ENCODE data around the gene DNAAF6. TPM values are rescaled to one million over a fixed set of nuclear protein-coding genes. Genes with fewer than 3 reads are reported as not detected.
"Not testable (repeated sequence)": the region's sequence is repeated elsewhere in the genome, so short reads cannot be mapped to it uniquely, and the experiment has no call there.

The DNAAF6 gene
- not detected for total RNA-seq

DNA sequence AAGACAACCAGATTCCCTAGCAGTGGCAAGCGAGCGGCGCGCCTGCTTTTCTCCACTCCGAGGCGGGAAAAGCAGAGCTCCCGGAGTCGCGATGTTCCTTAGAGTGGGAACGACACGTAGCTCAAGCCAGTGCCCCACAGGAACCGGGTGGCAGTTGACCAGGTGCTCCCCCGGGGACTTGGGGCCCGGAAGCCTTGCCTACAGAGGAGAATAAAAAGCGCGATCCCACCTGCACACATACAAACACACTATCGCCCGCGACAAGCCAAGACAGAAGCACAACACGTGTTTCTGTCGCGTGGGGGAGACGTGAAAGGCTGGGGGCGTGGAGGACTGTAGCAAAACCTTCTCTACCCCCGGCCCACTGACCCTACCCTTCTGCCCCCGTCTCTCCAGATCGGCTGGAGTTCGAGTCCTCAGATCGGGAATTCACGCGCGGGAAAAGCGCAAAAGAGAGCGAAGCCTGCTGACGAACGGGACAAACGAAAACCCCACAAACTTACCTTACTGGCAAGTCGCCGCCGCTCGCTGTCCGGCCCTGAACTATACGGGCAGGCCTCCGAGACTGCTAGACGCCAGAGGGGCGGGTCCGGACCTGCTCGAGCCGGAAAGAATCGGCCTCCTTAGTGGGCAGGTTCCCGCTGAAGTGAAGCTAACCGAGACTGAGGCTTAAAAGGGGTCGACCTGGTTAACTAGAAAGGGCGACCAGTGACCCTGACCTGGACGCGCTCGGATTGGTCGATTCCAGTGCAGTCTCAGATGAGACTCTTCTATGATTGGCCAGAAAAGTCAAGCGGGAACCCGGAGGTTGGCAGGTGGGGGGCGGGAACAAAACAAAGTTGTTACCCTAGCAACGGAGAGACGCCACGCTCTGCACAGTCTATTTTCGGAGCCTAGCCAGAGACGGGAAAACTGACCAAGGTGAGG, at the start of gene DNAAF6, which contains the start of gene NUP62CL:
Gene DNAAF6 (plus strand): TSS at position 842 of the 927 bp plus-strand sequence. CDS start 6,265 bp downstream, outside the sequence.
Gene NUP62CL (minus strand): TSS at position 664 of the 927 bp plus-strand sequence. CDS start 31,287 bp downstream, outside the sequence.
- peak; percentile 88 for ATAC-seq (ENCODE audit: low FRiP score)
- TF ChIP-seq, protein P1, sequence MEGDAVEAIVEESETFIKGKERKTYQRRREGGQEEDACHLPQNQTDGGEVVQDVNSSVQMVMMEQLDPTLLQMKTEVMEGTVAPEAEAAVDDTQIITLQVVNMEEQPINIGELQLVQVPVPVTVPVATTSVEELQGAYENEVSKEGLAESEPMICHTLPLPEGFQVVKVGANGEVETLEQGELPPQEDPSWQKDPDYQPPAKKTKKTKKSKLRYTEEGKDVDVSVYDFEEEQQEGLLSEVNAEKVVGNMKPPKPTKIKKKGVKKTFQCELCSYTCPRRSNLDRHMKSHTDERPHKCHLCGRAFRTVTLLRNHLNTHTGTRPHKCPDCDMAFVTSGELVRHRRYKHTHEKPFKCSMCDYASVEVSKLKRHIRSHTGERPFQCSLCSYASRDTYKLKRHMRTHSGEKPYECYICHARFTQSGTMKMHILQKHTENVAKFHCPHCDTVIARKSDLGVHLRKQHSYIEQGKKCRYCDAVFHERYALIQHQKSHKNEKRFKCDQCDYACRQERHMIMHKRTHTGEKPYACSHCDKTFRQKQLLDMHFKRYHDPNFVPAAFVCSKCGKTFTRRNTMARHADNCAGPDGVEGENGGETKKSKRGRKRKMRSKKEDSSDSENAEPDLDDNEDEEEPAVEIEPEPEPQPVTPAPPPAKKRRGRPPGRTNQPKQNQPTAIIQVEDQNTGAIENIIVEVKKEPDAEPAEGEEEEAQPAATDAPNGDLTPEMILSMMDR (IDR thresholded peaks at IDR 0.05): no peak
- DNase-seq (ENCODE audit: low spot score): no peak

DNA sequence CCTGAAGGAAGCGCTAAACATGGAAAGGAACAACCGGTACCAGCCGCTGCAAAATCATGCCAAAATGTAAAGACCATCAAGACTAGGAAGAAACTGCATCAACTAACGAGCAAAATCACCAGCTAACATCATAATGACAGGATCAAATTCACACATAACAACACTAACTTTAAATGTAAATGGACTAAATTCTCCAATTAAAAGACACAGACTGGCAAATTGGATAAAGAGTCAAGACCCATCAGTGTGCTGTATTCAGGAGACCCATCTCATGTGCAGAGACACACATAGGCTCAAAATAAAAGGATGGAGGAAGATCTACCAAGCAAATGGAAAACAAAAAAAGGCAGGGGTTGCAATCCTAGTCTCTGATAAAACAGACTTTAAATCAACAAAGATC, 48.8 kb upstream of the DNAAF6 start:
- not testable (repeated sequence) for ATAC-seq (ENCODE audit: low FRiP score); DNase-seq (ENCODE audit: low spot score)

DNA sequence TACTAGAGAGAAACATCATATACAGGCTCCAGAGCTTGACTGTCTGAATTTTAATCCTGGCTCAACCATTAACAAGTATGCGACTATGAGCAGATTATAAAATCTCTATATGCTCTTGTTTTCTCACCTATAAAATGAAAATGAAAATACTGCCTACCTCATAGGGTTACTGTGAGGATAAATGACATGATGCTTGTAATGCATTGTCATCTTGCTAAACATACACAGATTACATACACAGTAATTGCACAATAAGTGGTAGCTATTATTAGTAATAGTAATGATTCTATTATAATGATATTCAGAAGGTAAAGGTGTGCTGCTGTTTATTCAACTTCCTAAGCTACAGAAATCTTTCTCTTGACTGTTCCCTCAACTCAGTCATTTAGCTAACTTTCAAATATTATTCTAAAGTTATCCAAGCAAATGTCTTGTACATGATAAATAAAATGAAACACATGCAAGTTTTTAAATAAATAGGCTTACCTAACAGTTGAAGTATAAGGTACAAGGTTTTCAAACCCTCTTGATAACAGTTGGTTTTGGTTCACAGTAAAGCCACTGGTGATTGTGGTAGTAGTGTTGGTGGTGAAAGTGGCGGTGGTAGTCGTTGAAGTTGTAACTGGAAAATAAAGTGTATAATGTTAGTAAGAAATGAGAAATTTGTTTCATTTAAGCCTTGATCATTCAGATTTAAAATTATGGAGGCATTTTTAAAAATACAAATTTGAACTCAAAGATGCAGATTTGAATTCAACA, 39.1 kb upstream of the DNAAF6 start:
- TF ChIP-seq, protein P1 (IDR thresholded peaks at IDR 0.05): no peak
- DNase-seq (ENCODE audit: low spot score) (no peak), ATAC-seq (ENCODE audit: low FRiP score) (no peak)

DNA sequence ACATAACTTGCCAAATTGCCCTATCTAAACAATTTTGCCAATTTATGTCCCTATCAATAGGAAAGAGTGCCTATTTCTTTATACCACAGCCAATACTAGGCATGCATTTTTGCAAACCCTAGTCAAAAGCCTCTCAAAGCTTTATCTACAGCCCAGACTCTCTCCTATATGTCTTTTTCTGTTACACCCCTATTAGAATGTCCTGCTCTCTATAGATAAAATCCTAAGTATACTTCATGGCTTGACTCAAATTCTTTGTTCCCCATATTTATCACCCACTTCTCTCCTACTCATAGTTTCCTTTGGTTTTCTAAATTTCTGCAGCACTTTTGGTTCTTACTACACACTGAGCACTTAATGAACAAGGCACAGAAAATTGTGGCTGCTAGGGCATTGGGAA, 38.2 kb upstream of the DNAAF6 start:
- TF ChIP-seq, protein P1 (IDR thresholded peaks at IDR 0.05): no peak
- no peak for ATAC-seq (ENCODE audit: low FRiP score)
- DNase-seq (ENCODE audit: low spot score): no peak

DNA sequence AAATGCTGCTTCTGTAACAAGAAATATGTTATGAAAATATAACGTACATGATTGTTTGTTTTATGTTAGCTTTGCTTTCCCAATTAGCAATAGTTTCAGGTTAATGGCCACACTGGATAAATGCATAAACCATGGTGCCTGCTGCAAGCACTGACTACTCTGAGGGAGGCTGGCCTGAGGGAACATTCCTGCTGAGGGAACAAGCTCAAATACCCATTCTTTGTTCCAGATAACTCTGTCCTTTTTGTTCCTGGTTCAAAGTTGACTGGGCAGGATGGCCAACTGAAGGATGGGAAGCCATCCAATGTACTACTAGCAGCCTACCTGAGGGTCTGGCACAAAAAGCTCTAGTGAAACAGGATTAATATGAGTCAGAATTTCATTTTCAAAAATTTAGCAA, 37.7 kb upstream of the DNAAF6 start:
- TF ChIP-seq, protein P1 (IDR thresholded peaks at IDR 0.05): no peak
- ATAC-seq (ENCODE audit: low FRiP score) (no peak), DNase-seq (ENCODE audit: low spot score) (no peak)

DNA sequence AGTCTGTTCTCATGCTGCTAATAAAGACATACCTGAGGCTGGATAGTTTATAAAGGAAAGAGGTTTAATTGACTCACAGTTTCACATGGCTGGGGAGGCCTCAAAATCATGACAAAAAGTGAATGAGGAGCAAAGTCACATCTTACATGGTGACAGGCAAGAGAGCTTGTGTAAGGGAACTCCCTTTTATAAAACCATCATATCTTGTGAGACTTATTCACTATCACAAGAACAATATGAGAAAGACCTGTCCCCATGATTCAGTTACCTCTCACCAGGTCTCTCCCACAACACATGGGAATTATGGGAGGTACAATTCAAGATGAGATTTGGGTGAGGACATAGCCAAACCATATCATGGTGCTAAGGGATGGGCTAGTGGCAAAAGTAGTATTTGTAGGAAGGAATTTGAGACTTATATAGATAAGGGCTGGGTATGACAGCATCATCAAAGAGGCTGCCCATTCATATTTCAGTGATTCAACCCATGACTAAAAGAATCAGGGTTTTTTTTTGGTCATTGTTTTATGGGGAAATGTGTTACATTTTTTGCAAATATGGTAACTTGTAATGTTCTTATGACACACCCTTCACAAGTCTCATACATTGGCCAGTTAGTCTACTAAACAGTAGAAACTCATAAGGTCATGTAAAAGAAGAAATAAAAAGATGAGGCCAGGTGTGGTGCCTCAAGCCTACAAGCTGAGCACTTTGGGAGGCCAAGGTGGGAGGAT, 34.9 kb upstream of the DNAAF6 start:
- no peak for DNase-seq (ENCODE audit: low spot score)
- TF ChIP-seq, protein P1 (IDR thresholded peaks at IDR 0.05): no peak
- ATAC-seq (ENCODE audit: low FRiP score): no peak

DNA sequence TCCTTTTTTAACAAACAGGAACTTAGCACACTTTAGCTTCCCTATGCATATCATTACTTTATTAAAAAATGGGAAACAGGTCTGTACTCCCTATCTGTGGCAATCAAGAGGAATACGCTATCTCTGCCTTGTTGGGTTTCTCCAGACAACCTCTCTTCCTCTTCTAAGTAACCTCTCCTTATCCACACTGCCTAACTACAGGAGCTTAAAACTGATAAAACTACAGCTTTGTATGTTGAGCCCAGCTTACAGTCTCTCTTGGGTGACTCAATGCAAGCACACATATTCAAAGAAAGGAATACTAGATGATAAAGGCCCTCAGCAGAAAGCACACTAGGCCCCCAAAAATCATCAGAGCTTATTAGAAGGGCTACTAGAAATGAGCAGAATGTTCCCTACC, 9.1 kb upstream of the DNAAF6 start:
- DNase-seq (ENCODE audit: low spot score) (no peak), ATAC-seq (ENCODE audit: low FRiP score) (no peak)
- TF ChIP-seq, protein P1 (IDR thresholded peaks at IDR 0.05): no peak

DNA sequence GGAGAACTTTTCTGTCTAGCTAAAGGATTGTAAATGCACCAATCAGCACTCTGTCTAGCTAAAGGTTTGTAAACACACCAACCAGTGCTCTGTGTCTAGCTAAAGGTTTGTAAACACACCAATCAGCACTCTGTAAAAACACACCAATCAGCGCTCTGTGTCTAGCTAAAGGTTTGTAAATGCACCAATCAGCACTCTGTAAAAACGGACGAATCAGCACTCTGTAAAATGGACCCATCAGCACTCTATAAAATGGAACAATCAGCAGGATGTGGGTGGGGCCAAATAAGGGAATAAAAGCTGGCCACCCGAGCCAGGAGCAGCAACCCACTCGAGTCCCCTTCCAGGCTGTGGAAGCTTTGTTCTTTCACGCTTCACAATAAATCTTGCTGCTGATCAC, 8.3 kb upstream of the DNAAF6 start:
- not testable (repeated sequence) for ATAC-seq (ENCODE audit: low FRiP score); DNase-seq (ENCODE audit: low spot score)

All from omental fat pad (tissue), 4 donors.